Calu3 (cell line): ENCODE data around the gene MAGED4. TPM values are rescaled to one million over a fixed set of nuclear protein-coding genes. Genes with fewer than 3 reads are reported as not detected.
"Not testable (repeated sequence)": the region's sequence is repeated elsewhere in the genome, so short reads cannot be mapped to it uniquely, and the experiment has no call there.

Source experiments
- BruUV-seq: library from RNA; stranded (reverse); fragments of 400-500 nt; replicated peaks from 2 replicates; lab custom pipeline; 2021; lab: Mats Ljungman, UMichigan
- CTCF ChIA-PET: fragments of 300-600 bp; sonication (Branson Sonifier 250); formaldehyde crosslinking; loops from one replicate; lab custom pipeline; 2022; ENCODE audit warnings: antibody characterized with exemption; lab: Charles Lee
- DNase-seq: peaks from one replicate; pipeline ENCODE4 v3.0.0; 2022
- H3K27ac Mint-ChIP-seq: one replicate; pipeline ENCODE4 v1.8.0; 2022; ENCODE audit warnings: mixed read lengths; ENCODE audit not compliant: unreplicated experiment
- H3K27me3 Mint-ChIP-seq: one replicate; pipeline ENCODE4 v1.8.0; 2022; ENCODE audit warnings: mixed read lengths; ENCODE audit not compliant: unreplicated experiment
- H3K36me3 Mint-ChIP-seq: one replicate; pipeline ENCODE4 v1.8.0; 2022; ENCODE audit warnings: mild to moderate bottlenecking, moderate library complexity, mixed read lengths; ENCODE audit not compliant: insufficient read depth, unreplicated experiment
- H3K4me1 Mint-ChIP-seq: one replicate; pipeline ENCODE4 v1.8.0; 2022; ENCODE audit warnings: mild to moderate bottlenecking, low read depth, mixed read lengths; ENCODE audit not compliant: unreplicated experiment
- H3K4me3 Mint-ChIP-seq: one replicate; pipeline ENCODE4 v1.8.0; 2022; ENCODE audit warnings: mild to moderate bottlenecking, low read depth, moderate library complexity, mixed read lengths; ENCODE audit not compliant: unreplicated experiment
- H3K9me3 Mint-ChIP-seq: one replicate; pipeline ENCODE4 v1.8.0; 2022; ENCODE audit warnings: low read depth, mixed read lengths; ENCODE audit not compliant: unreplicated experiment
- intact Hi-C: fragments of 100-400 bp; cut with micrococcal nuclease; formaldehyde crosslinking; loops from one replicate; pipeline ENCODE4 v1.10.0; 2022; ENCODE audit not compliant: unreplicated experiment
- total RNA-seq: library from RNA; stranded (reverse); gene quantifications from 2 replicates; pipeline ENCODE4 v1.2.3, GENCODE V29; 2022
- TF ChIP-seq, protein P1 (sequence below): fragments of 200-600 bp; IDR thresholded peaks from one replicate; pipeline ENCODE4 v1.8.0; 2022; ENCODE audit warnings: antibody characterized with exemption; ENCODE audit not compliant: unreplicated experiment

Gene MAGED4
- total RNA-seq, 1 experiment from 2014 or later, result 7.8 TPM

DNA sequence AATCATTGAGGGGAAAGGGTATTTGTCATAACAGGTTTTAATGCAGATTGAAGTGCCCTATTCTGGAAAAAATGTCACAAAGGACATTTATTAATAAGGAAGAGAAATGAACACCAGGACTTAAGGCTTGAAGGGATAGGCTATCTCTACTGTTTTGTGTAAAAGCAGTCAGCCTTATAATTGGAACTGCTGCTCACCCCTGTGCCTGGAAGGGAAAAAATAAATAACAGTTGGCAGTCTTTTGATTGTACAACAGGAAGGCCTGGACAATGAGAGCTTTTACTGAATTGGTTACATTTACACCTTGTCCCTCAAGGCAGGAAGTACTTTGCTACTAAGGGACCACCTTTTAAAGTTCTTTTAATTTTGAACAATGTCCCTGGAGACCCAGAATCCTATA, 17.8 kb upstream of the MAGED4 start:
- H3K36me3 Mint-ChIP-seq, result no peaks in the 10 kb centered on the region
- H3K4me3 Mint-ChIP-seq, result no peak overlapping the region
- no peak overlapping the region for H3K27ac Mint-ChIP-seq
- H3K9me3 Mint-ChIP-seq, result peaks cover 1% of the 10 kb centered on the region
- TF ChIP-seq, protein P1, sequence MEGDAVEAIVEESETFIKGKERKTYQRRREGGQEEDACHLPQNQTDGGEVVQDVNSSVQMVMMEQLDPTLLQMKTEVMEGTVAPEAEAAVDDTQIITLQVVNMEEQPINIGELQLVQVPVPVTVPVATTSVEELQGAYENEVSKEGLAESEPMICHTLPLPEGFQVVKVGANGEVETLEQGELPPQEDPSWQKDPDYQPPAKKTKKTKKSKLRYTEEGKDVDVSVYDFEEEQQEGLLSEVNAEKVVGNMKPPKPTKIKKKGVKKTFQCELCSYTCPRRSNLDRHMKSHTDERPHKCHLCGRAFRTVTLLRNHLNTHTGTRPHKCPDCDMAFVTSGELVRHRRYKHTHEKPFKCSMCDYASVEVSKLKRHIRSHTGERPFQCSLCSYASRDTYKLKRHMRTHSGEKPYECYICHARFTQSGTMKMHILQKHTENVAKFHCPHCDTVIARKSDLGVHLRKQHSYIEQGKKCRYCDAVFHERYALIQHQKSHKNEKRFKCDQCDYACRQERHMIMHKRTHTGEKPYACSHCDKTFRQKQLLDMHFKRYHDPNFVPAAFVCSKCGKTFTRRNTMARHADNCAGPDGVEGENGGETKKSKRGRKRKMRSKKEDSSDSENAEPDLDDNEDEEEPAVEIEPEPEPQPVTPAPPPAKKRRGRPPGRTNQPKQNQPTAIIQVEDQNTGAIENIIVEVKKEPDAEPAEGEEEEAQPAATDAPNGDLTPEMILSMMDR, result no peak
- H3K4me1 Mint-ChIP-seq, result no peaks in the 10 kb centered on the region
- intact Hi-C loops, result no loop called here
- CTCF ChIA-PET, result no interaction called here
- no peak for DNase-seq
- peaks cover 25% of the 10 kb centered on the region for H3K27me3 Mint-ChIP-seq
- BruUV-seq, result no TSS peak

GRCh38 chrX:52171055-52171454, 13.6 kb upstream of the MAGED4 start:
- H3K4me1 Mint-ChIP-seq, H3K27ac Mint-ChIP-seq, H3K9me3 Mint-ChIP-seq, H3K4me3 Mint-ChIP-seq, intact Hi-C loops, H3K36me3 Mint-ChIP-seq, BruUV-seq, DNase-seq, CTCF ChIA-PET: not testable (repeated sequence)
- H3K27me3 Mint-ChIP-seq, result peaks cover 25% of the 10 kb centered on the region

GRCh38 chrX:52185078-52185453, 378 bp downstream of the MAGED4 start:
- H3K9me3 Mint-ChIP-seq, H3K4me3 Mint-ChIP-seq, intact Hi-C loops, H3K27ac Mint-ChIP-seq, BruUV-seq, CTCF ChIA-PET, H3K27me3 Mint-ChIP-seq, H3K4me1 Mint-ChIP-seq, DNase-seq, H3K36me3 Mint-ChIP-seq: not testable (repeated sequence)

DNA sequence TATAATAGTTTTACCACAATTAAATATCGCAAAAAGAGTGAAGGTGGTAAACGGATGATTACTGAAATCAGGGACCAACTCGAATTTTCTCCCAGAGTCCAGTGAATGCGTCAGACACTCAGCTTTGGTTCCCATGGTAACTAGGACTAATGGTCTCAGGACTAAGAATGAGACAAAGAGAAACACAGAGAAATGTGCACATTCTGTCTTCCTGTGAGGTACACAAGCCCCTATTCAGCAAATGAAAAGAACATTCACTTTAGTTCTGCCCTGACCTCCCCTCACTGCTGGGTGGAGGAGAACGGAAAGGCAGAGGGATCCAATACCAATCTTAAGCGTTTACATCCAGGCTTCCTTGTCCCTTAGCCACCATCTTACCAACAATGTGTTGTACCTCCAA, 26.7 kb downstream of the MAGED4 start:
- DNase-seq, BruUV-seq, H3K4me3 Mint-ChIP-seq, H3K27ac Mint-ChIP-seq, intact Hi-C loops, H3K36me3 Mint-ChIP-seq, H3K9me3 Mint-ChIP-seq, H3K4me1 Mint-ChIP-seq, CTCF ChIA-PET: not testable (repeated sequence)
- H3K27me3 Mint-ChIP-seq, result peaks cover 14% of the 10 kb centered on the region

DNA sequence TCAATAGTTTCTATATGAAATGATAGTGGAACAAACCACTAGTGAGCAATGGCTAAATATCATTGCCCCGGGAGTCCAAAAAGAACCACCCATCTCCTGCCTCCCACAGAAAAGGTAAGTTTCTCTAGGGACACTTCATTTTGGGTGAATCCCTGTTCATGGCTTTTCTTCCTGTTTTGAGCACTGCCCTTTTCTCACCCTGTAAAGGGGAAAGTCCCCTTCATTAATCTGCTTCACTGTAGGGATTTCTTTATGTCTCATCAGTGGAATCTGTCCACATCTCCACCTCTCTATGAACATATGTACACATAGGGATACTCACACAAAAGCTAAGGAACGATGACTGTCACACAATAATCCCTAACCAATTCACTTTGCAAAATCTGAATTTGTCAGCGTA, 28.6 kb downstream of the MAGED4 start:
- Mint-ChIP-seq H3K27me3 (peaks cover 14% of the 10 kb centered on the region), H3K9me3 (no peaks in the 10 kb centered on the region), H3K4me1 (no peaks in the 10 kb centered on the region), H3K4me3 (no peak overlapping the region), H3K36me3 (no peaks in the 10 kb centered on the region), H3K27ac (no peak overlapping the region)
- CTCF ChIA-PET, result no interaction called here
- no TSS peak for BruUV-seq
- TF ChIP-seq, protein P1, result no peak
- intact Hi-C loops, result no loop called here
- DNase-seq, result no peak

GRCh38 chrX:52216541-52216940, 31.9 kb downstream of the MAGED4 start:
- CTCF ChIA-PET, result no interaction called here
- BruUV-seq, result no TSS peak
- TF ChIP-seq, protein P1, result no peak
- Mint-ChIP-seq H3K9me3 (no peaks in the 10 kb centered on the region), H3K36me3 (no peaks in the 10 kb centered on the region), H3K4me1 (no peaks in the 10 kb centered on the region), H3K4me3 (no peak overlapping the region), H3K27ac (no peak overlapping the region), H3K27me3 (peaks cover 14% of the 10 kb centered on the region)
- intact Hi-C loops, result no loop called here
- no peak for DNase-seq
